MG63 (cell line): Measurements from ENCODE around the gene NUAK1. TPM values are rescaled to one million over a fixed set of nuclear protein-coding genes. Genes with fewer than 3 reads are reported as not detected.

Experiments
- DNase-seq: peaks from one replicate; pipeline ENCODE4 v3.0.0-alpha.2; 2020
- H3K27me3 ChIP-seq: fragments of 250-450 bp; sonication (Bioruptor Pico); 2 replicates; pipeline ENCODE4 v1.5.1; 2020; ENCODE audit warnings: mild to moderate bottlenecking, moderate library complexity
- H3K36me3 ChIP-seq: fragments of 250-450 bp; sonication (Bioruptor Pico); 2 replicates; pipeline ENCODE4 v1.5.1; 2020; ENCODE audit warnings: mild to moderate bottlenecking, moderate library complexity
- H3K4me3 ChIP-seq: fragments of 250-450 bp; sonication (Bioruptor Pico); 2 replicates; pipeline ENCODE4 v1.5.1; 2020; ENCODE audit warnings: mild to moderate bottlenecking, moderate library complexity
- H3K9me3 ChIP-seq: fragments of 250-450 bp; sonication (Bioruptor Pico); 2 replicates; pipeline ENCODE4 v1.5.1; 2020; ENCODE audit warnings: mild to moderate bottlenecking, moderate library complexity
- total RNA-seq: library from RNA; depleted of rRNA; stranded (reverse); fragments of >200 nt; shearing (Covaris generic); gene quantifications from 2 replicates; pipeline ENCODE4 v1.2.3, GENCODE V29; 2014; ENCODE audit warnings: low replicate concordance; rRNA removed

Gene NUAK1
- 1.9 and 4.9 TPM in 2 replicates for total RNA-seq

DNA sequence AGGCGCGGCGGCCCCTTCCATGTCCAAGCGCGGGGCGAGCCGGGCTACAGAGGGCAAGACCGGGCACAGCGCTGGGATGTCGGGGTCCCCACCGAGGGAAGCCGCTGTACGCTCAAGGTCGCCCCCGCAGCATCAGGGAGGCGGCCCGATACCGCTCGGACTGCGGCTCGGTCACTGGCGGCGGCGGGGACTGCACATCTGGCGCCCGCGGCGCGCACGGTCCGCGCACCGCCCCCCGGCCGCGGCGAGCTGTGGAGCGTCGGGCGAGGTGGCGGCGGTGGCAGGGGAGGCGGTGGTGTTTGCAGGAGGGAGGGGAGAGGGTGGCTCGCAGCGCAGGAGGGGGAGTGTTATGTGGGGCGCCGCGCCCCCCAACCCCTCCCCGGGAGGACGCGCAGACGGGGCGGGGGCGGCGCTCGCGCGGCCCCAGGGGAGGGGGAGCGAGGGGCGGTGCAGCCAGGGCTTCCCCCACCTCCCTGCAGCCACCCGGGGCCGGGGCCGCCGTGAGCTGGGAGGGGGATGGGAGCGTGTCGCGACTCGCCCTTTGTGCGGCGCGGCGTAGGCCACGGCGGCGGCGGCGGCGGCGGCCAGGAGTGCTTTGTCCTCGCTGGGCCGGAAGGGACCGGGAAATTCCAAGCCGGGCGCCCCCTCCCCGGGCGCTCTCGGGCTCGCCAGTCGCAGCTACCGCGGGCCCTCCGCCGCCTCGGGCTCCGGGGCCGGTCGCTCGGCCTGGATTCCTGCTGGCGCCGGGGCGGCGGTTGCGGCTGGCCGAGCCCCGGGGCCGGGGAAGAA is at the start of gene NUAK1:
Gene NUAK1, minus strand, starts transcription at position 322 of the 789 bp plus-strand sequence. Its CDS starts 301 bp downstream, at position 21.
- no peaks in the 10 kb centered on the region for H3K27me3 ChIP-seq
- peak within 1 kb of the TSS; percentile 66 for H3K4me3 ChIP-seq
- DNase-seq: peak; percentile 54
- H3K36me3 ChIP-seq: no peaks in the 10 kb centered on the region
- no peaks in the 10 kb centered on the region for H3K9me3 ChIP-seq

DNA sequence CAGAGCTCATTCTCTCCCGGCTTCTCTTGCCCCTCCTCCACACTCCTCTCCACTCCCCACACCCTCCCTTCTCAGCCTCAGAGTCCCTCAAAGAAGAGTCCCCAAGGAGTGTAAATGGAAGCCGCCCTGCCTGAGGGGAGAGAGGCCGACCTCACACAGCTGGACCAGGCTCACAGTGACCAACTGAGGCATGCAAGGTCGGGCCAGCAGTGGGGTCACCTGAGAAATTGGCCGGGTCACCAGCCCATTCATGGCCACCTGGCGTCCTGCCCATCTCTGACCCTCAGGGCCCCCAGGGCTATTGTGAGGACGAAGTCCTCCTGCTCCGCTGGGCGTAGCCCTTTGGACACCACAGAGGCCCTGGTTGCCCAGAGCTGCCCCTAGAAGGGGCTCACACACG is 49.5 kb upstream of the NUAK1 start:
- no peaks in the 10 kb centered on the region for H3K27me3 ChIP-seq
- DNase-seq: no peak
- no peaks in the 10 kb centered on the region for H3K9me3 ChIP-seq
- no peaks in the 10 kb centered on the region for H3K36me3 ChIP-seq
- no peak overlapping the region for H3K4me3 ChIP-seq

DNA sequence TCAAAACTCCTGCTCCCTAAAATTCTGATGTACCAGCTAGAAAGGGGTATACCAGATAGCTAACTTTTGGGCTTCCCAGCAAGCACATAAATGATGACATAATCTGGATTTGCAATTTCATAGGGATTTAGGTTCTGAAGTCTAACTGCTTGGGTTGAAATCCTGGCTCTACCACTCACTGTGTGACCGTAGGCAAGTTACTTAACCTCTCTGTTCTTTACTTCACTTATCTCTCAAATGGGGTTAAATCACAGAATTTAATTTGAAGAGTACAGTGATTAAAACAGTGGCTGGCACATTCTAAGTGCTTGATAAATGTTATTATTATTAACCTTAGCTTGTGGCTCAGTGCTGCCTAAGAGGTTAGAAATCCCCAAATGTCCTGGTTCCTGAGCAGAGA is 49.1 kb upstream of the NUAK1 start:
- no peaks in the 10 kb centered on the region for H3K9me3 ChIP-seq
- no peak for DNase-seq
- H3K27me3 ChIP-seq: no peaks in the 10 kb centered on the region
- H3K36me3 ChIP-seq: no peaks in the 10 kb centered on the region
- no peak overlapping the region for H3K4me3 ChIP-seq

DNA sequence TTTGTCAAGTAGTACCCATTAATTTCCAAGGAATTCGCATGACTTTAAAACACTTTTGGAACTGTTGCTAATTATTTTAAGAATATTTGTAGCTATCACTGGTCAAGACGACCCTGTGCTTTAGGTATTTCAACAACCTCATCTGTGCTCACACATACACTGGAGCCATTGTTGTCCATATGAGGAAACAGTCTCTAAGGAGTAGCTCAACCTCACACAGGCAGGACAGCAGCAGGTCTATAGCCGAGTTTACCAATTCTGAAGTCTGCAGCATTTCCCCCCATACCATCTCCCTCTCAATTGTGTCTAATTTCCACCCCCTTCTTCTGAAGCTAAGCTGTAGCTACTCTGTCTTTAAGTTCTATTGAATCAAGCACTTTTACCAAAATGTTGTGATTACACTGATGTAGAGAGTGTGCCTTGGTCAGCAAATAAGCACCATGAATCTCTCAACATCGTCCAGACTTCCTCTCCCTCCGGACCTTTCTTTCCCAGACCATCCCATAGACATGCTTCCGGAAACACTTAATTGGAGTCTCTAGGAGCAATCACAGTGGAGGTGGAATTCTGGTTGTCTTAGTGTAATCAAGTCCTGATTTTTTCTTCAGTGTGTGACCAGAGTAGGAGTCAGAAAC is 48.5 kb upstream of the NUAK1 start:
- Histone ChIP-seq H3K9me3 (no peaks in the 10 kb centered on the region), H3K36me3 (no peaks in the 10 kb centered on the region), H3K4me3 (no peak overlapping the region), H3K27me3 (no peaks in the 10 kb centered on the region)
- DNase-seq: no peak

DNA sequence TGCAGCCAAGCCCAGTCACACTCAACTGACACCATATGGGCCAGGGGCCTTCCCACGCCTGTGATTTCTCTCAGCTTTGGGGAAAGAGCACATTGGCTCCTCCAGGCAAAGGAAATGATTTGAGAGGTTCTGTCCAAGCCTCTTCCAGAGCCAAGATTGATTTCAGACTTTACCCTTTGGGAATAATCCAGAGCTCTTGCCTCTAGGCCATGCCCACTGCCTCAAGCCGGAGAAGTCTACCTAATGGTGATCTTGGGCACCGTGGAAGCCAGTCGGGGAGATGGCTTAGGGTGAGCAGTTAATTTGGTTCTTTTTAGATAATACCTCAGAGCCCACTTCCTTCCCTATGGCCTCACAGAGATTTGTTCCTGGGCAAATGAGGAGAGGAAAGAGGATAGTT is 45.0 kb upstream of the NUAK1 start:
- no peaks in the 10 kb centered on the region for H3K27me3 ChIP-seq
- no peak overlapping the region for H3K4me3 ChIP-seq
- H3K9me3 ChIP-seq: no peaks in the 10 kb centered on the region
- no peaks in the 10 kb centered on the region for H3K36me3 ChIP-seq
- DNase-seq: no peak

DNA sequence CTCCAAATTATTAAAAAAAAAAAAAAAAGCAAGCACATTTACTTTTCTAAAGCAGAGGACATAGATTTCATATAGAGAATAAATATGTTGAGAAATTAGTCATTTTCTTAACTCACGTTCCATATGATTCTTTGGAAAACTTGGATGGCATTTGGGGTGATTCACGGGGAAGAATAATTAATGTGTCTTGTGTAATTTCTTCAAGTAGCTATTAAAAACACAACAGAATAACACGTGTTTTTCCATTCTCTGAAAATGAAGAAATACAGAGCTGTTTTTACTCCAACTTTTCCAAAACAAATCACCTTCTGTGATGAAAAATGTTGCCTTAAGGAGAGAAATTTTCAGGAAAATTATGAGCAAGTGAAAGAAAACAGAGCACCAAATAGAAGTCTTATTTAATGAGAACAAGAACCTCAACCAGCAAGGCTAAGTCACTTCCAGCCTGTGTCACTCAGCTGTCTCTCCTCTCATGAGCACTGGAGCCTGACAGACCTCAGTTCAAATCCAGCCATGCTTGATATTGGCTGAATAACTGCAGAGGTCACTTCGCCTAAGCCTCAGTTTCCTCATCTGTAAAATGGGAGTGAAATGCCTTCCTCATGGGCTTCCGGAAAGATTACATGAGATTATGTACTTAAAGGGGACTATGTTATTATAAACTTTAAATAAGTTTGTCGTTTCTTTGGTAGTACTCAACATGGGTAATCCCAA is 42.8 kb upstream of the NUAK1 start:
- no peak for DNase-seq
- no peak overlapping the region for H3K4me3 ChIP-seq
- H3K27me3 ChIP-seq: no peaks in the 10 kb centered on the region
- no peaks in the 10 kb centered on the region for H3K36me3 ChIP-seq
- H3K9me3 ChIP-seq: no peaks in the 10 kb centered on the region

DNA sequence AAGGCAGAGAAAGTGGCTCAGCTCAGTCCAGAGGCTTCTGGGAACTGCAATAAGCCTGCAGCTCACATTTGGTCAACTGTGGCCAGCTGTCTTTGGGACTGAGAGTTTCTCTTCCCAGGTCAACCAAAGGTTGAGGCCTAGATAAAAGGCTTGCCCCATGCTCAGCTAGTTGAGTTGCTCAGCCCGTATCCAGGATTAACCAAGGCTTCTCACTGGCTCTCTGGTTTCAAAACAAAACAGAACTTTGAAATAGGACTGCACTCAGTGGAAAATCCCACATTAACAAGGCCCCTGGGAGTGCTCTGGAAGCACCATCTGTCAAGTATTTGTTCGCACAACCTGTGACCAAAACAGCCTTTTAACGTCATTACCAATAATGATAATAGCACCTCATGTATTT is 40.3 kb upstream of the NUAK1 start:
- Histone ChIP-seq H3K36me3 (no peaks in the 10 kb centered on the region), H3K4me3 (no peak overlapping the region), H3K27me3 (no peaks in the 10 kb centered on the region), H3K9me3 (no peaks in the 10 kb centered on the region)
- DNase-seq: no peak

DNA sequence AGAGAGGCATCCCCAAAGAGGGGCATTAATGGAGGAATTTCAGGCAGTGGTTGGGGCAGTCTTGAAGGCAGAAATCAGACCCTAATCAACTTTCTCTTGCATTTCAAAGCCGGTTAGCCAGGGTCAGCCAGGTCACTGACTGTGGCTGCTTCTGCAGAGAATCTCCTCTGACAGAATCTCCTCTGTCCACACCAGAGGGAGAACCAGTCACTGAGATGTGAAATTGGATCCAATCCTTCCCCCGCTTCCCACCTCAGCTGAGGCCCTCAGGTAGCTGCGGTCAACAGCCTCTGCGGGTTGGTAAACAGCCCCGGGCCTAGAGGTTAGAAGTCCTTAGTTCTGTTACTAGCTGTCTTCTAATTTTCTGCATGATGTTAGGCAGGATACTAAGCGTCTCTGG is 39.8 kb upstream of the NUAK1 start:
- Histone ChIP-seq H3K27me3 (no peaks in the 10 kb centered on the region), H3K36me3 (no peaks in the 10 kb centered on the region), H3K9me3 (no peaks in the 10 kb centered on the region), H3K4me3 (no peak overlapping the region)
- no peak for DNase-seq

DNA sequence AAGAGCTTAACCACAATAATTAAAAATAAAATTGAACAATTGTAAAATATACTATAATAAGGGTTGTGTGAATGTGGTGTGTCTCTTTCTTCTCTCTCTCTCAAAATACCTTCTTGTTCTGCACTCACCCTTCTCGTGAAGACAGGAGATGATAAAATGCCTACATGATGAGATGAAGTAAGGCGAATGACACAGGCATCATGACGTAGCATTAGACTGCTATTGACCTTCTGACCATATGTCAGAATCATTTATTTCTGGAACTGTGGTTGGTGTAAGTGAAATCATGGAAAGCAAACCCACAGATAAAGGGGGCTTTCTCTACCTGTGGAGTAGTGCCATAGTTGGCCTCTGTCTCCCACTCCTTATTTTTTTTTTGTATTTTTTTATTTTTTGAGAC is 37.8 kb upstream of the NUAK1 start:
- H3K4me3 ChIP-seq: no peak overlapping the region
- H3K27me3 ChIP-seq: no peaks in the 10 kb centered on the region
- H3K9me3 ChIP-seq: no peaks in the 10 kb centered on the region
- no peaks in the 10 kb centered on the region for H3K36me3 ChIP-seq
- DNase-seq: no peak

DNA sequence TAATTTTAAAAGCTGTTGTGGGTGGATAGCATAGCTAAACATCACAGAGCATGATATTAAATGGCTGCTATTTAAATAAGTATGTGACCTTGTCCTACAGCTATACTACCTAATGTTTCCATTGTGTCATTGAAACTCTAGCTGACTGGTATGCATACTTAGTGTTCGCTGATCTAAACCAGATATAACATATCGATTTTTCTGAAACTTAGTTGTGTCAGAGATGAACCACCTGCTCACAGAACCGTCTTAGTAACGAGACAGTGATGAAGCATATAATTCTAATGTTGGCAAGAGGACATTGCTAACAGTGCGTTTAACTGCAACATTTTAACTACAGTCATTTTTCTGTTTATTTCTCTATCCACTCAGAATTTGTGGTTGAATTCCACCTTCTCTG is 36.1 kb upstream of the NUAK1 start:
- Histone ChIP-seq H3K36me3 (no peaks in the 10 kb centered on the region), H3K27me3 (no peaks in the 10 kb centered on the region), H3K4me3 (no peak overlapping the region), H3K9me3 (no peaks in the 10 kb centered on the region)
- DNase-seq: no peak

DNA sequence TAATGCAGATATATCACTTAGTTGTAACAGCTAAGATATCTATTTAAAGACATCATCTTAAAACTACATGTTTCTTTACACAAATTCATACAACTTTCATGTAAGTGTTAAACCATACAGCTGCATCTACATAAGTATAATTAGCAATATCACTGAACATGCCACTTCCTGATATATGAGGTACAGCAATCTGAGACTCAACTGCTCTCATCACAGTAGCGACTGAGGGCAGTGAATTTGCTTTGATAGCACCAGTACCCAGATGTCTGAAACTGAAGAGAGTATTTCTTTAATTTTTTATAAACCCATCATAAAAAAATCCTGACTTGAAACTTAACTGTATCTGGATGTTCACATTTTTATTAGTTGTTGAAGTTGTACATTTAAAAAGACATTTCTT is 34.7 kb upstream of the NUAK1 start:
- Histone ChIP-seq H3K9me3 (no peaks in the 10 kb centered on the region), H3K36me3 (no peaks in the 10 kb centered on the region), H3K27me3 (no peaks in the 10 kb centered on the region), H3K4me3 (no peak overlapping the region)
- no peak for DNase-seq

DNA sequence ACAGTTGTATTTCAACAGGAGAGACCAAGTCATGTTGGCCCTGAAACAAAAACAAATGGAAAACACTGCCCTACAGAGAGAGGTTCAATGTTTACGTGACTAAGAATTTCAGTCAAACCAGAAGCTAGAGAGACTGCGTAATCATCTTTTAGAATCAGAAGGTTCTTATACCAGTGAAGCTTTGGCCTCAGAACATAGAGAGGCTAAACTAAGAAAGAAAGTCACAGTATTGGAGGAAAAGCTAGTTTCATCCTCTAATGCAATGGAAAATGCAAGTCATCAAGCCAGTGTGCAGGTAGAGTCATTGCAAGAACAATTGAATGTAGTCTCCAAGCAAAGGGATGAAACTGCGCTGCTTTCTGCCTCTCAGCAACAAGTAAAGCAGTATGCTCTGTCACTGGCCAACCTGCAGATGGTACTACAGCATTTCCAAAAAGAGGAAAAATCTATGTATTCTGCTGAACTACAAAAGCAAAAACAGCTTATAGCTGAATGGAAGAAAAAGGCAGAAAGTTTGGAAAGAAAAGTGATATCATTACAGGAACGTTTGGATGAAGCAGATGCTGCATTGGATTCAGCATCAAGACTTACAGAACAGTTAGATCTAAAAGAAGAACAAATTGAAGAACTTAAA is 32.5 kb upstream of the NUAK1 start:
- no peaks in the 10 kb centered on the region for H3K9me3 ChIP-seq
- no peak overlapping the region for H3K4me3 ChIP-seq
- no peaks in the 10 kb centered on the region for H3K36me3 ChIP-seq
- H3K27me3 ChIP-seq: no peaks in the 10 kb centered on the region
- no peak for DNase-seq

DNA sequence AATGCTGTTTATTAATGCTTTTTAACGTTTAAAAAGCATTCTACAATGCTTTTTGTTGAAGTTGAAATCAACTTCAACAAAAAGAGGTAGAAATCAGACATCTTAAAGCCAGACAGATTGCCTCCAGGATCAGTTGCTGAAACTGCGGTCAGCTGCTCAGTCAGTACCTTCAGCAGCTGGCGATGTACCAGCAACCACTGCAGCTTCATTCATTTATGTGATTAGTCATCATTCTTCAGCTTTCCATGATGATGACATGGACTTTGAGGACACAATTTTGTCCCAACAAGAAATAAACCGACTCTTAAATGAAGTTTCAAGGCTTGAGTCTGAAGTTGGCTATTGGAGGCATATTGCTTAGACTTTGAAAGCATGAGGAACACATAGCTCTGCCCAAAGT is 31.5 kb upstream of the NUAK1 start:
- DNase-seq: peak; percentile 29
- Histone ChIP-seq H3K4me3 (no peak overlapping the region), H3K9me3 (no peaks in the 10 kb centered on the region), H3K27me3 (no peaks in the 10 kb centered on the region; the same call in 1 of the 2 replicates), H3K36me3 (no peaks in the 10 kb centered on the region)

DNA sequence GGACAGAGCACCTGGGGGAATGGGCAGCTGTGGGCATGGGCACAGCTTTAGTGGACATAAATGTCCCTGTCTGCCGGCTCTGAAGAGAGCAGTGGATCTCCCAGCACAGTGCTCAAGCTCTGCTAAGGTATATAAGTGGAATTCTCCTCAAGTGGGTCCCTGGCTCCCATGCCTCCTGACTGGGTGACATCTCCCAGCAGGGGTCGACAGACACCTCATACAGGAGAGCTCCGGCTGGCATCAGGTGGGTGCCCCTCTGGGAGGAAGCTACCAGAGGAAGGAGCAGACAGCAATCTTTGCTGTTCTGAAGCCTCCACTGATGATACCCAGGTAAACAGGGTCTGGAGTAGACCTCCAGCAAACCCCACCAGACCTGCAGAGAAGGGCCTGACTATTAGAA is 25.0 kb upstream of the NUAK1 start:
- H3K4me3 ChIP-seq: no peak overlapping the region

DNA sequence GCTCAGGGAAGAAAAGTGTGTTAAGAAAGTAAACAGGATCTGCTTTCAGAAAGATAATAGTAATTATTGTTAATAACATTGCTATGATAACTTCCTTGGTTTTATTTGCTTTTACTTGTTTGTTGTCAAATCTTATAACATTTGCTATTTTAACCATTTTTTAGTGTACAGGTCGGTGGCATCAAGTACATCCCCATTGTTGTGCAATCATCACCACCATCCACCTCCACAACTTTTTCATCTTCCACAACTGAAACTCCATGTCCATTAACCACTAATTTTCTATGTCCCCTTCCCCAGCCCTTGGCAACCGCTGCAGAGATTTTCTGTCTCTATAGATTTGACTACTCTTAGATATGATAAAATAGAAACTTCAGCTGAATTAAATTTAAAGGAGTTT is 22.7 kb upstream of the NUAK1 start:
- no peak overlapping the region for H3K4me3 ChIP-seq
- no peak for DNase-seq
- H3K36me3 ChIP-seq: no peaks in the 10 kb centered on the region
- no peaks in the 10 kb centered on the region for H3K9me3 ChIP-seq
- H3K27me3 ChIP-seq: no peaks in the 10 kb centered on the region; the same call in 1 of the 2 replicates

More for the DNA sequence above, 25.0 kb upstream of the NUAK1 start:
- Histone ChIP-seq H3K36me3 (no peaks in the 10 kb centered on the region), H3K27me3 (no peaks in the 10 kb centered on the region; the same call in 1 of the 2 replicates), H3K9me3 (no peaks in the 10 kb centered on the region)
- DNase-seq: no peak

DNA sequence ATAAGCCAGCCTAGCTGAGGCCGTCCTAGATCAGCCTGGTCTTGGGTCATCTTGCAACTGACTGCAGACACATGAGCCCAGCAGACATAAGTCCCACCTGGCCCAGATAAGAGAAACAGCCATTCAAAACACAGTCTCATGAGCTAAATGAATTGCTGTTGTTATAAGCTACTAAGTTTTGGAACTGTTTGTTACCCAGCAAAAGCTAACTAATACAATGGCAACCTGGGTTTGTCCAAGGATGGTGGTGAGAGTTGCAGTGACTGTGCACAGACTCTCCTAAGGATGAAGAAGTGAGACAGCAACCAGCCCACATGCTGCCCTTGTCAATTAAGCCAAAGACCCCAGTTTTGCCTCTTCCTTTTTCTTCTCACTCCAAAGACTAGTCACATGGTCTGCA is 22.2 kb upstream of the NUAK1 start:
- Histone ChIP-seq H3K36me3 (no peaks in the 10 kb centered on the region), H3K9me3 (no peaks in the 10 kb centered on the region), H3K4me3 (no peak overlapping the region), H3K27me3 (no peaks in the 10 kb centered on the region; the same call in 1 of the 2 replicates)
- no peak for DNase-seq

DNA sequence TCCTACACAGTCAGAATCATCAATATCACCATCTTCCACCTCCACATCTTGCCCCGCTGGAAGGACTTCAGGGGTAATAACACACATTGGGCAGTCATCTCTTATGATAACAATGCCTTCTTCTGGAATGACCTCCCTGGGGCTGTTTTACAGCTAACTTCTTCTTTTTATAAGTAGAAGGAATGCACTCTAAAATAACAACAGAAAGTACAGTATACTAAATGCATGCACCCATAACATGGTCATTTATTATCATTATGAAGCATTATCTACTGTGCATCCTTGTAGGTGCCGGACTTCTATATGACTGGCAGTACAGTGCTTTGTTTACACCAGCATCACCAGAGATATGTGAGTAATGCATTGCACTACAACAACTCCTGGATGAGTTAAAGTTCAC is 19.0 kb upstream of the NUAK1 start:
- H3K36me3 ChIP-seq: no peaks in the 10 kb centered on the region
- DNase-seq: no peak
- no peak overlapping the region for H3K4me3 ChIP-seq
- no peaks in the 10 kb centered on the region for H3K9me3 ChIP-seq
- no peaks in the 10 kb centered on the region for H3K27me3 ChIP-seq
